ENCODE data around the gene PLA2G6.
A peak's percentile ranks its signal among the peaks of the same experiment; 100 is the strongest.

GRCh38 chr22:38080850-38081635 lies 100.6 kb downstream of the PLA2G6 start:
- no peak for TF ChIP-seq CTCF (IDR thresholded peaks at IDR 0.05; ENCODE audit: poor library complexity)
- TF ChIP-seq EZH2 (IDR thresholded peaks at IDR 0.05; ENCODE audit: borderline replicate concordance): peak; percentile 34

All from hepatocyte (in vitro differentiated cells).